ENCODE data around the gene PPP2R2C.

The PPP2R2C gene

DNA sequence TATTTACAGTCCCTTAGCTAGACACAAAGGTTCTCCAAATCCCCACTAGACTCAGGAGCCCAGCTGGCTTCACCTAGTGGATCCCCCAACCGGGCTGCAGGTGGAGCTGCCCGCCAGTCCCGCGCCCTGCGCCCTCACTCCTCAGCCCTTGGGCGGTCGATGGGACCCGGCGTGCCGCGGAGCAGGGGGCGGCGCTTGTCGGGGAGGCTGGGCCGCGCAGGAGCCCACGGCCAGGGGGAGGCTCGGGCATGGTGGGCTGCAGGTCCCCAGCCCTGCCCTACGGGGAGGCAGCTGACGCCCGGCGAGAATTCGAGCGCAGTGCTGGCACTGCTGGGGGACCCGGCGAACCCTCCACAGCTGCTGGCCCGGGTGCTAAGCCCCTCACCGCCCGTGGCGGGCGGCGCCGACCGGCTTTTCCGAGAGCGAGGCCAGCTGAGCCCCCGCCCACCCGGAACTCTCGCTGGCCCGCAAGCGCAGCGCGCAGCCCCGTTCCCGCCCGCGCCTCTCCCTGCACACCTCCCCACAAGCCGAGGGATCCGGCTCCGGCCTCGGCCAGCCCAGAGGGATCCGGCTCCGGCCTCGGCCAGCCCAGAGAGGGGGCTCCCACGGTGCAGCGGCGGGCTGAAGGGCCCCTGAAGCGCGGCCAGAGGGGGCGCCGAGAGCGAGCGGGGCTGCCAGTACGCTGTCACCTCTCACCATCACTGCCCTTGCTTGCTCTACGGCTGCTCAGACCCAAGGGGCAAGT, 163.3 kb downstream of the PPP2R2C start:
- peak overlapping the region in 1 of 2 experiments; percentile 52 for H3K4me3 ChIP-seq (ENCODE audit: insufficient read depth in 1 of 2, low read depth in 1 of 2, low read length in 2 of 2)
- no peak overlapping the region for H3K23ac ChIP-seq (ENCODE audit: low read length in 2 of 2)
- peak overlapping the region in 1 of 2 experiments; percentile 16 for H3K14ac ChIP-seq (ENCODE audit: low read length in 2 of 2)
- no peak overlapping the region for H3K9ac ChIP-seq (ENCODE audit: low read length)
- WGBS, result 53% methylated on average over 55 of the region's 65 CpGs
- H4K91ac ChIP-seq (ENCODE audit: low read length), result no peak overlapping the region
- peaks cover 8% of the 10 kb centered on the region for H3K9me3 ChIP-seq (ENCODE audit: control insufficient read depth, low read length)
- peaks cover 7% of the 10 kb centered on the region for H3K79me1 ChIP-seq (replicated peaks; ENCODE audit: low read length, poor library complexity, severe bottlenecking)
- peaks cover 6 to 27% of the 10 kb centered on the region in 2 experiments for H3K36me3 ChIP-seq (ENCODE audit: control insufficient read depth in 1 of 2, insufficient read depth in 2 of 2, low read depth in 1 of 2, low read length in 2 of 2)
- no peak overlapping the region for H2BK120ac ChIP-seq (ENCODE audit: low read depth, low read length)
- H3K18ac ChIP-seq (ENCODE audit: low read depth in 1 of 2, low read length in 2 of 2), result no peak overlapping the region
- no peak overlapping the region for H2AFZ ChIP-seq (ENCODE audit: low read depth, low read length)
- peak overlapping the region; percentile 67 for H3K4me2 ChIP-seq (ENCODE audit: low read length, poor library complexity, severe bottlenecking)
- peaks cover 0 to 84% of the 10 kb centered on the region in 2 experiments for H3K27me3 ChIP-seq (ENCODE audit: control insufficient read depth in 1 of 2, insufficient read depth in 1 of 2, low read length in 2 of 2)
- H3K4ac ChIP-seq (ENCODE audit: low read depth in 1 of 2, low read length in 2 of 2), result no peak overlapping the region
- H2BK12ac ChIP-seq (ENCODE audit: low read length in 2 of 2), result no peak overlapping the region
- H3K4me1 ChIP-seq (ENCODE audit: control insufficient read depth, insufficient read depth, low read depth, low read length), result peaks cover 3% of the 10 kb centered on the region
- no peak overlapping the region for H2BK5ac ChIP-seq (ENCODE audit: low read depth, low read length, poor library complexity, severe bottlenecking)
- H2AK5ac ChIP-seq (ENCODE audit: low read length, severe bottlenecking), result no peak overlapping the region
- H3K27ac ChIP-seq (ENCODE audit: low read length, poor library complexity, severe bottlenecking), result no peak overlapping the region
- no peak overlapping the region for H2BK15ac ChIP-seq (ENCODE audit: low read depth, poor library complexity, severe bottlenecking)
- DNase-seq, result no peak
- no peak overlapping the region for H4K8ac ChIP-seq (ENCODE audit: low read length)

GRCh38 chr4:6307891-6308290, 164.5 kb downstream of the PPP2R2C start:
- H2BK12ac ChIP-seq (ENCODE audit: low read length in 2 of 2), result no peak overlapping the region
- H2AK5ac ChIP-seq (ENCODE audit: low read length, severe bottlenecking), result no peak overlapping the region
- no peak overlapping the region for H3K4me2 ChIP-seq (ENCODE audit: low read length, poor library complexity, severe bottlenecking)
- 89% methylated on average over 8 of the region's 8 CpGs for WGBS
- H3K23ac ChIP-seq (ENCODE audit: low read length in 2 of 2), result no peak overlapping the region
- peaks cover 8% of the 10 kb centered on the region for H3K9me3 ChIP-seq (ENCODE audit: control insufficient read depth, low read length)
- DNase-seq, result no peak
- H3K4ac ChIP-seq (ENCODE audit: low read depth in 1 of 2, low read length in 2 of 2), result no peak overlapping the region
- no peak overlapping the region for H2BK5ac ChIP-seq (ENCODE audit: low read depth, low read length, poor library complexity, severe bottlenecking)
- H3K4me3 ChIP-seq (ENCODE audit: insufficient read depth in 1 of 2, low read depth in 1 of 2, low read length in 2 of 2), result no peak overlapping the region
- no peak overlapping the region for H4K91ac ChIP-seq (ENCODE audit: low read length)
- H3K27me3 ChIP-seq (ENCODE audit: control insufficient read depth in 1 of 2, insufficient read depth in 1 of 2, low read length in 2 of 2), result peaks cover 0 to 75% of the 10 kb centered on the region in 2 experiments
- H3K14ac ChIP-seq (ENCODE audit: low read length in 2 of 2), result no peak overlapping the region
- peaks cover 17% of the 10 kb centered on the region for H3K79me1 ChIP-seq (replicated peaks; ENCODE audit: low read length, poor library complexity, severe bottlenecking)
- H3K27ac ChIP-seq (ENCODE audit: low read length, poor library complexity, severe bottlenecking), result no peak overlapping the region
- H2BK15ac ChIP-seq (ENCODE audit: low read depth, poor library complexity, severe bottlenecking), result no peak overlapping the region
- no peak overlapping the region for H2AFZ ChIP-seq (ENCODE audit: low read depth, low read length)
- H4K8ac ChIP-seq (ENCODE audit: low read length), result no peak overlapping the region
- peaks cover 10 to 38% of the 10 kb centered on the region in 2 experiments for H3K36me3 ChIP-seq (ENCODE audit: control insufficient read depth in 1 of 2, insufficient read depth in 2 of 2, low read depth in 1 of 2, low read length in 2 of 2)
- no peak overlapping the region for H3K9ac ChIP-seq (ENCODE audit: low read length)
- H3K4me1 ChIP-seq (ENCODE audit: control insufficient read depth, insufficient read depth, low read depth, low read length), result peaks cover 3% of the 10 kb centered on the region
- H2BK120ac ChIP-seq (ENCODE audit: low read depth, low read length), result no peak overlapping the region
- no peak overlapping the region for H3K18ac ChIP-seq (ENCODE audit: low read depth in 1 of 2, low read length in 2 of 2)

- H3K9me3 ChIP-seq (ENCODE audit: control insufficient read depth, low read length), result peaks cover 8% of the 10 kb centered on the region
- no peak overlapping the region for H2BK5ac ChIP-seq (ENCODE audit: low read depth, low read length, poor library complexity, severe bottlenecking)
- peaks cover 20% of the 10 kb centered on the region for H3K79me1 ChIP-seq (replicated peaks; ENCODE audit: low read length, poor library complexity, severe bottlenecking)
- no peak overlapping the region for H4K91ac ChIP-seq (ENCODE audit: low read length)
- H3K4me1 ChIP-seq (ENCODE audit: control insufficient read depth, insufficient read depth, low read depth, low read length), result peaks cover 3% of the 10 kb centered on the region
- no peak overlapping the region for H3K18ac ChIP-seq (ENCODE audit: low read depth in 1 of 2, low read length in 2 of 2)
- DNase-seq, result no peak
- H2BK12ac ChIP-seq (ENCODE audit: low read length in 2 of 2), result no peak overlapping the region
- WGBS, result 93% methylated on average over 12 of the region's 12 CpGs
- H2AK5ac ChIP-seq (ENCODE audit: low read length, severe bottlenecking), result no peak overlapping the region
- H3K27me3 ChIP-seq (ENCODE audit: control insufficient read depth in 1 of 2, insufficient read depth in 1 of 2, low read length in 2 of 2), result peaks cover 0 to 69% of the 10 kb centered on the region in 2 experiments
- H2AFZ ChIP-seq (ENCODE audit: low read depth, low read length), result no peak overlapping the region
- no peak overlapping the region for H4K8ac ChIP-seq (ENCODE audit: low read length)
- H3K4me3 ChIP-seq (ENCODE audit: insufficient read depth in 1 of 2, low read depth in 1 of 2, low read length in 2 of 2), result no peak overlapping the region
- H3K4me2 ChIP-seq (ENCODE audit: low read length, poor library complexity, severe bottlenecking), result no peak overlapping the region
- H3K9ac ChIP-seq (ENCODE audit: low read length), result no peak overlapping the region
- no peak overlapping the region for H3K23ac ChIP-seq (ENCODE audit: low read length in 2 of 2)
- H3K36me3 ChIP-seq (ENCODE audit: control insufficient read depth in 1 of 2, insufficient read depth in 2 of 2, low read depth in 1 of 2, low read length in 2 of 2), result peaks cover 17 to 45% of the 10 kb centered on the region in 2 experiments
- no peak overlapping the region for H2BK15ac ChIP-seq (ENCODE audit: low read depth, poor library complexity, severe bottlenecking)
- no peak overlapping the region for H3K4ac ChIP-seq (ENCODE audit: low read depth in 1 of 2, low read length in 2 of 2)
- no peak overlapping the region for H3K27ac ChIP-seq (ENCODE audit: low read length, poor library complexity, severe bottlenecking)
- H3K14ac ChIP-seq (ENCODE audit: low read length in 2 of 2), result no peak overlapping the region
- H2BK120ac ChIP-seq (ENCODE audit: low read depth, low read length), result no peak overlapping the region
These were observed 165.2 kb downstream of the PPP2R2C start for GRCh38 chr4:6307230-6307629.

DNA sequence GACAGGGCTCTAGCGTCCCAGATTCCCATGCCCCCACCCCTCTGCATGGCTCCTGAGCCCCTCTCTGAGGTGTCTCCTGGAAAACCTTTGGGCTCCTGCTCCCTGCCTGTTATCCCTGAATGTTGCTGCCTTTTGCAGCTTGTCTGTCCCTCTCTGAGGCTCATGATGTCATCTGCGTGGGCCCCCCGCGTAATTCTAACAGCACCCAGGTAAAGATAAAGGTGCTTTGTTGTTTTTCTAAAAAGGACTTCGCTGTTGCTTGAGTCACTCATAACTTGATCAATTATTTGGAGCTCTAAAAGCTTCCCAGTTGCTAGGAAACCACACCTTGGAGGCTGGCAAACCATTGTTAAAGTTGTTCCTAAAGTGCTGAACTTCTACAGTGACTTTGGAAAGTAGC, 166.1 kb downstream of the PPP2R2C start:
- peaks cover 26 to 54% of the 10 kb centered on the region in 2 experiments for H3K36me3 ChIP-seq (ENCODE audit: control insufficient read depth in 1 of 2, insufficient read depth in 2 of 2, low read depth in 1 of 2, low read length in 2 of 2)
- no peak for DNase-seq
- WGBS, result 94% methylated on average over 5 of the region's 5 CpGs
- H3K4ac ChIP-seq (ENCODE audit: low read depth in 1 of 2, low read length in 2 of 2), result no peak overlapping the region
- H4K91ac ChIP-seq (ENCODE audit: low read length), result no peak overlapping the region
- H3K14ac ChIP-seq (ENCODE audit: low read length in 2 of 2), result no peak overlapping the region
- no peak overlapping the region for H3K4me2 ChIP-seq (ENCODE audit: low read length, poor library complexity, severe bottlenecking)
- no peak overlapping the region for H4K8ac ChIP-seq (ENCODE audit: low read length)
- no peak overlapping the region for H2BK120ac ChIP-seq (ENCODE audit: low read depth, low read length)
- H3K9me3 ChIP-seq (ENCODE audit: control insufficient read depth, low read length), result peaks cover 8% of the 10 kb centered on the region
- no peak overlapping the region for H3K4me3 ChIP-seq (ENCODE audit: insufficient read depth in 1 of 2, low read depth in 1 of 2, low read length in 2 of 2)
- peaks cover 0 to 60% of the 10 kb centered on the region in 2 experiments for H3K27me3 ChIP-seq (ENCODE audit: control insufficient read depth in 1 of 2, insufficient read depth in 1 of 2, low read length in 2 of 2)
- no peak overlapping the region for H3K9ac ChIP-seq (ENCODE audit: low read length)
- H2BK15ac ChIP-seq (ENCODE audit: low read depth, poor library complexity, severe bottlenecking), result no peak overlapping the region
- H3K79me1 ChIP-seq (replicated peaks; ENCODE audit: low read length, poor library complexity, severe bottlenecking), result peaks cover 30% of the 10 kb centered on the region
- H2AFZ ChIP-seq (ENCODE audit: low read depth, low read length), result no peak overlapping the region
- no peak overlapping the region for H2BK5ac ChIP-seq (ENCODE audit: low read depth, low read length, poor library complexity, severe bottlenecking)
- H3K4me1 ChIP-seq (ENCODE audit: control insufficient read depth, insufficient read depth, low read depth, low read length), result peaks cover 3% of the 10 kb centered on the region
- H3K18ac ChIP-seq (ENCODE audit: low read depth in 1 of 2, low read length in 2 of 2), result no peak overlapping the region
- no peak overlapping the region for H2BK12ac ChIP-seq (ENCODE audit: low read length in 2 of 2)
- H3K27ac ChIP-seq (ENCODE audit: low read length, poor library complexity, severe bottlenecking), result no peak overlapping the region
- no peak overlapping the region for H3K23ac ChIP-seq (ENCODE audit: low read length in 2 of 2)
- H2AK5ac ChIP-seq (ENCODE audit: low read length, severe bottlenecking), result no peak overlapping the region
